Activated T-helper 9 cell treated with anti-CD3 and anti-CD28 coated beads, Interleukin-2, amount 50 U/mL, for 16 hours (primary cell): ENCODE measurements around the gene HIVEP2.

Experiments used
- DNase-seq: peaks from one replicate; pipeline ENCODE4 v3.0.0-alpha.2; 2020; ENCODE audit warnings: low read depth

HIVEP2 gene

GRCh38 chr6:142892254-142893021, 52.5 kb downstream of the HIVEP2 start:
- DNase-seq: no peak

GRCh38 chr6:142891454-142891853, 53.5 kb downstream of the HIVEP2 start:
- DNase-seq: no peak

GRCh38 chr6:142888456-142888855, 56.5 kb downstream of the HIVEP2 start:
- DNase-seq: no peak

- DNase-seq: no peak
Observed at GRCh38 chr6:142887517-142887916, 57.5 kb downstream of the HIVEP2 start.

- DNase-seq: no peak
Observed at GRCh38 chr6:142886431-142887170, 58.4 kb downstream of the HIVEP2 start.

- DNase-seq: peak; percentile 34
Observed at GRCh38 chr6:142885182-142885867, 59.7 kb downstream of the HIVEP2 start.

GRCh38 chr6:142884214-142885035, 60.6 kb downstream of the HIVEP2 start:
- DNase-seq: no peak

GRCh38 chr6:142883011-142883410, 62.0 kb downstream of the HIVEP2 start:
- no peak for DNase-seq

GRCh38 chr6:142881761-142882160, 63.2 kb downstream of the HIVEP2 start:
- no peak for DNase-seq

- DNase-seq: no peak
Observed at GRCh38 chr6:142881290-142881689, 63.7 kb downstream of the HIVEP2 start.

GRCh38 chr6:142880201-142880600, 64.8 kb downstream of the HIVEP2 start:
- no peak for DNase-seq

GRCh38 chr6:142879527-142879926, 65.4 kb downstream of the HIVEP2 start:
- DNase-seq: no peak

GRCh38 chr6:142879076-142879475, 65.9 kb downstream of the HIVEP2 start:
- DNase-seq: no peak

GRCh38 chr6:142878407-142878806, 66.6 kb downstream of the HIVEP2 start:
- DNase-seq: no peak

GRCh38 chr6:142874676-142875075, 70.3 kb downstream of the HIVEP2 start:
- DNase-seq: no peak

- no peak for DNase-seq
Observed at GRCh38 chr6:142872376-142872775, 72.6 kb downstream of the HIVEP2 start.

- peak; percentile 31 for DNase-seq
Observed at GRCh38 chr6:142871910-142872331, 73.1 kb downstream of the HIVEP2 start.

- DNase-seq: no peak
Observed at GRCh38 chr6:142870787-142871415, 74.1 kb downstream of the HIVEP2 start.

GRCh38 chr6:142868917-142869316, 76.1 kb downstream of the HIVEP2 start:
- DNase-seq: no peak

- DNase-seq: no peak
Observed at GRCh38 chr6:142867988-142868812, 76.8 kb downstream of the HIVEP2 start.
